ENCODE results near the gene SLC39A8.
"Not testable (repeated sequence)": the region's sequence is repeated elsewhere in the genome, so short reads cannot be mapped to it uniquely, and the experiment has no call there.

The SLC39A8 gene

DNA sequence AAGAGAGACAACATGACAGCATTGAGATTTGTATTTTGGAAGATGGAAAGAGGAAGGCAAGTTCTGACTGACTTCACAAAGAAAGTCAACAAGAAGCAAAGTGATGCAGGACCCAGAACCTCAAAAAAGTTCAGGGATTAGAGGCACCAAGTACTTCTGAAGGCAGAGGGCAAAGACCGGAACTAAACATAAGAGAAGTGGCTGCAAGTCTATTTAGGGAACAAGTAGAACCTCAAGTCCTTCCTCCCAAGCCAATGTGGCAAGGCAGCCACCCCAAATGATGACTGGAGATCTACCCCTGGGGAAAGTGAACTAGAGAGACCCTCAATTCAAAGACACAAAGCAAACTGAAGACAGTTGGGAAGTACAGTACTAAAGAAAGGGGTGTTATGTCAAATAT, 46.6 kb downstream of the SLC39A8 start:
- DNase-seq: no peak

DNA sequence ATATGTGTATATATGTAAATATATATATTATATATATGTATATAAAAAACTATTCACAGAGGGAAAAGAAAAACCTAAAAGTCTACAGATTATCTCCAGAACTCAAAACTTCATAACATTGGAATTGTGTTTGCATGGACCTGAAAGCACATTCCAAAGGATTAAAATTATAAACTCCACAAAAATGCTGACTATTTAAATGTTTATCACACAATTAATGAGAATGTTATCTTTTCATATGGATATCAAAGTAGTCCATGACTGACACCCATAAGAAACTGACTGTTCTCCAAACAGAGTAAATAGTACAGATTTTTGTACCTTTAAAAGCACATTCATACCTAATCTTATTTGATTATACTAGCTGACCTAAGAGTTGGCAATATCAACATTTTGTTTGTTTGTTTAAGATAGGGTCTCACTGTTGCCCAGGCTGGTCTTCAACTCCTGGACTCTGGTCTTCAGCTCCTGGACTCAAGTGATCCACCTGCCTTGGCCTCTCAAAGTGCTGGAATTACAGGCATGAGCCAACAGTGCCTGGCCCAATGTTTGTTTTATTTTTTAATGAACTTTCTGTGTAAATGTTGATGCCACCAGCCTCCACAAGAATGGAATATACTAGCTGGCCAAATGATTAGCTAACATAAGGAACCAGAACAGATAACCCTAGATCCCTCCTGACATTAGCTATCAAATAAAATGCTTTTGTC, 50.0 kb downstream of the SLC39A8 start:
- DNase-seq: no peak

DNA sequence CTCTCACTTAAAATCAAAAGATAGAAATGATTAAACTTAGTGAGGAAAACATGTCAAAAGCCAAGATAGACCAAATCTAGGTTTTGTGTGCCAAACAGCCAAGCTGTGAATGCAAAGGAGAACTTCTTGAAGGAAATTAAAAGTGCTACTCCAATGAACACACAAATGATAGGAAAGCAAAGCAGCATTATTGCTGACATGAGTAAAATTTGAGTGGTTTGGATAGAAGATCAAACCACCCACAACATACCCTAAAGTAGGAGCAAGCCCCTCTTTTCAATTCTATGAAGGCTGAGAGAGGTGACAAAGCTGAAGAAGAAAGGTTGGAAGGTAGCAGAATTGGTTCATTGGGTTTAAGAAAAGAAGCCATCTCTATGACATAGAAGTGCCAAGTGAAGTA, 56.8 kb downstream of the SLC39A8 start:
- DNase-seq: no peak

DNA sequence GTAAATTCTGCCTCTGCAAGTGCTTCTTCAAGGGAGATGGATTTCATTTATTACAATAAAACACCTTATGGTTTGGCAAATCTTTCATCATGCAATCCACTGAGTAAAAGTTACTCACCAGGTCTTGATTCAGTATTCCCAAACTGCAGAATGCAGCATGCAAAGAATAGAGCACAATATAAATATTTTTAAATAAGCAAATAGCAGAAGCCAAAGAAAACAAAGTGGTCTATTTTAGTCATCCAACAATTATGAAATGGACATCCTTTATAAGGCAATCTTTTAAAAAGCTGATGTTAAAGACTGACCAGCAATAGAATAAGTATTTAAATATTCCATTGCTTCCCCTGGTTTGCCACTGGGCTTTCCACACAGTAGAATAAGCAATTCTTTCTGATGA, 59.5 kb downstream of the SLC39A8 start:
- no peak for DNase-seq

DNA sequence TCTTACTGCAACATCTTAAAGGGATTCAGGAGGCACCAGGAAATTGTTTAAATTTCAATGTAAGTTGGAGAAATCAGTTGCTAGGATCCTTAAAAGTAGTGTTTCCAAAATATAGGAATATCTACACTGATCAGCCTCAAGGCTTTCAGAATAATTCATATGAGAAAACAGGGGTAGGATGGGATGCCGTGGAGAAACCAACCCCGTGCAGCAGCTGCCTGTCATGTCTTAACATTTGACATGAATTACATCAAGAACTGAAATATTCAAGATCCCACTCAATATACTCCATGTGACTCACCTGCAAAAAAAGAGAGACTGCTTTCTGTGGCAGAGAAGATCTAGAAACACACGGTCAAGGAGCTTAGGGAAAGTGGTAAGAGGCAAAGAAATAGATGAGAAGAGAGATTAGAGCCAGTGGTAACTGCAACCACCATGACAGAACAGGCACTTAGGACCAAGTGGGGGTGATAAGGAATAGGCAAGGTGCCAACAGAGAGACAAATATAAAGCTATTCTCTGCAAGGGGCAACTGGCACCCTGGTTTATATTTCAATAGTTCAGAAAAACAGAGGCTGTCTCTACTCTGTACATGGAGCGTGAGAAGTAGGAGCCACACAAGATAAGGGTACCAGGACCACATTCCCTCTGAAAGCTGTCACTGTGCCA, 64.0 kb downstream of the SLC39A8 start:
- DNase-seq: no peak

DNA sequence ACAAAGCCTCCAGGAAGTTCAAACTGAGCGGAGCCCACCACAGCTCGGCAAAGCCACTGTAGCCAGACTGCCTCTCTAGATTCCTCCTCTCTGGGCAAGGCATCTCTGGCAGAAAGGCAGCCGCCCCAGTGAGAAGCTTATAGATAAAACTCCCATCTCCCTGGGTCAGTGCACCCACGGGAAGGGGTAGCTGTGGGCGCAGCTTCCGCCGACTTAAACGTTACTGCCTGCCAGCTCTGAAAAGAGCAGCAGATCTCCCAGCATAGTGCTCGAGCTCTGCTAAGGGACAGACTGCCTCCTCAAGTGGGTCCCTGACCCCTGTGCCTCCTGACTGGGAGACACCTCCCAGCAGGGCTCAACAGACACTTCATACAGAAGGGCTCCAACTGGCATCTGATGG, 72.0 kb downstream of the SLC39A8 start:
- not testable (repeated sequence) for DNase-seq

DNA sequence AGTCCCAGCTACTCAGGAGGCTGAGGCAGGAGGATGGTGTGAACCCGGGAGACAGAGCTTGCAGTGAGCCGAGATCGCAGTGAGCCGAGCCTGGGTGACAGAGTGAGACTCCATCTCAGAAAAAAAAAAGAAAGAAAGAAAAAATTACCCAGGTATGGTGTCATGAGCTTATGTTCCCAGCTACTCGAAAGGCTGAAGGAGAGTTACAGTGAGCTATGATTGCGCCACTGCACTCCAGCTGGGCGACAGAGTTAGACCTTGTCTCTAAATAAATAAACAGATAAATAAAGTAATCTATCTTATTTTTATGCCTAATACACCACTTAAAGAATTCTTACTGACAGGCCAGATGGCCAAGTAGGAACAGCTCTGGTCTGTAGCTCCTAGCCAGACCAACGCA, 73.0 kb downstream of the SLC39A8 start:
- DNase-seq: no peak

DNA sequence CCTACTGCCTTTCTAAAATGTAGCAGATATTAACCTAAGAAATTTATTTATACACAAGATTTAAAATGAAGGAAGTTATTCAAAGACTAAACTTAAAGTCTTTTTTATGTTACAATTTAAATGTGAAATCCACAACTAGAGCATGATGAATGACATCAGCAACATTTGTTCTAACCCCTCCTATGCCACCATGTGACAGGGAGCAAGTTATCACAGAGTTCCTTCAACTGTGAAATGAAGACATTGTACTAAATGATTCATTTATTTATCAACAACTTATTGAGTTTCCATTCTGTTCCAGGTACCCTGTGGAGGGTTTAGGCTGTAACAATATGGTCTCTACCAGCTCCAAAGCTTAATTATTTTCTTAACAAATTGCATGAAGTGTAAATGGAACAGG, 76.9 kb downstream of the SLC39A8 start:
- no peak for DNase-seq

DNA sequence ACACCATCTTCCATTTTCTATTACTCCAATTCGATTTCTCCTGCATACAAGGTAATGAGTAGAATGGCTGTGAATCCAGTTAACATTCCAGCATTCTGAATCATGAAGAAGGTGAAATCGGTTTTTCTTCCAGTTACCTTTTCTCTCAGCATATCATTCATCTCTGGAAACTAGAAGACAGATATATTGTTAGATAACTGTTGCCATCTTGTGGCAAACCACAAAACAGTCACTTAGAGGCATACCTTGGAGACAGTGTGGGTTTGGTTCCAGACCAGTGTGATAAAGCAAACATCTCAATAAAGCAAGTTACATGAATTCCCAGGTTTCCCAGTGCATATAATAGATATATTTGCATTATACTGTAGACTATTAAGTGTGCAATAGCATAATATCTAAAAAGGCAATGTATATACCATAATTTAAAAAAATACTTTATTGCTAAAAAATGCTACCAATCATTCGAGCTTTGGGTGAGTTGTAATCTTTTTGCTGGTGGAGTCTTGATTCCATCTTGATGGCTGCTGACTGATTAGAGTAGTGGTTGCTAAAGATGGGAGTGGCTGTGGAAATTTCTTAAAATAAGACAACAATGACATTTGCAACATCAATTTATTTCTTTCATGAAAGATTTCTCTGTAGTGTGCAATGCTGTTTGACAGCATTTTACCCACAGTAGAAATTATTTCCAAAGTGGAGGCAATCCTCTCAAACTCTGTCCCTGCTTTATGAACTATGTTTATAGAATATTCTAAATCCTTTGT, 82.1 kb downstream of the SLC39A8 start:
- DNase-seq: no peak

DNA sequence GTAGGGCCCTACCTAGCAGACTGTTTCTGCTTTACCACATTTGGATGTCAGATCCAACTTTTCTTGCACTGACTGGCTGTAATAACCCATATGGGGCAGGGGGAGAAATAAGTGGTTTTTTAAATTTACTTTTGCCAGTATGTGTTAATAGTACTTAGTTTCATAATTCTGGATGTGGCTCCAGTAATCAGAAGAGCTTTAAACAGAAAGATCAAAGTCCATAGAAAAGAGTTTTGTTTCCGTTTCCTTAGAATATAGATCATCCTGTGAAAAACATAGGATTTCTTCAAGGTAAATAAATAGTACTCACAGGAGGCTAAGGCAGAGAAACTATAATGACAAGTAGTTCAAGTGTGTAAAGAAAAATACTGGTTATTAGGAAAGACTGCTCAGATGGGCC, 85.6 kb downstream of the SLC39A8 start:
- DNase-seq: no peak

DNA sequence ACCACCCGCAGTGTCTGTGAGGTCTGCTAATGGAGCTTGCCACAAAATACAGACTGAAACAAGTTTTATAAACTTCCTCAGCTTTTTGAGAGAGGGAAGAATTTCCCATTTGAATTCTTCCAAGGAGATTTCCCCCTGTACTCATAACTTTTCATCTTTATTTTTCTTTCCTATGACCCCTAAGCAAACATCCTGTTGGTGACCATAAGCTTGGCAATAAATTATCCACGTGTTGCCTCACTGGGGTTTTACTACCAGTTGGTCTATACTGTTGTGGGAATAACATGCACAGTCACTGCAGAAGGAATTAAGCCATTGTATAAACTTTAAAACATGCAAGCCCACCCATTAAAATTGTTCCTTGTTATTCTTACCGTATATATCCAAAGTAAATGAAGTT, 86.2 kb downstream of the SLC39A8 start:
- no peak for DNase-seq

DNA sequence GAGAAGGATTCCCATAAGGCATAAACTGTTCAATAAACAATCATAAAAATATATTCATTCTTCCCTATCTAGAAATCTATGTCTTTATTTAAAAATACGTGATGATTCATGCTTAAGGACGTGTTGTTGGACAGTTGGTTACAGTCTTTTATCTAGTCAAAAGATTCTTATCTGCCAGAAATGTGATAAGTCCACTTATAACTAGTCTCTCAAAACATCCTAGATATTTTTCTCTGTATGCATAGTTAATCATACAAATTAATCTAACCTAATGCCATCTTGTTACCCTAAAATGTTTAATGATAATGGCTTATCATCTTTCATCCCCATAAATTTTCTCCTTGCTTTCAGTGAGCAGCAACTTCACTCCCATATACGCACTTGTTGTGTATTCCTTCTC, 89.0 kb downstream of the SLC39A8 start:
- DNase-seq: no peak

DNA sequence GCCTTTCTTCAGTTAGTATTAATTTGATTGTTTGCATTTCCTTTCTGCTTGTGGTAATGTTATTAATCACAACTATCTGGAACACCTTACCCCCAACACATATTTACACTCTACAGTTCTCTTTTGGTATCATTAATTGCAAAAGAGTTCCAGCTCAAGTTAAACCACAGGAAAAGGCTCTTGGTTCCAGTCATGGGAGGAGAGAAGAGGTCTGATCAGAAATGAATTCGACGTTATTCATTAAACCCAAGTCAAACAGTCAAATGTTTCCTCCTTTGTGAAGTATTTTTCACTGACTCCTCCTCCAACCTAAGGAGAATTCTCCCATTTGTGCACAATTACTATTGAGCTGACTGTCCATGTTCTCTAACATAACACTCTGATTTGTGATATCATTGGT, 91.4 kb downstream of the SLC39A8 start:
- DNase-seq: no peak

DNA sequence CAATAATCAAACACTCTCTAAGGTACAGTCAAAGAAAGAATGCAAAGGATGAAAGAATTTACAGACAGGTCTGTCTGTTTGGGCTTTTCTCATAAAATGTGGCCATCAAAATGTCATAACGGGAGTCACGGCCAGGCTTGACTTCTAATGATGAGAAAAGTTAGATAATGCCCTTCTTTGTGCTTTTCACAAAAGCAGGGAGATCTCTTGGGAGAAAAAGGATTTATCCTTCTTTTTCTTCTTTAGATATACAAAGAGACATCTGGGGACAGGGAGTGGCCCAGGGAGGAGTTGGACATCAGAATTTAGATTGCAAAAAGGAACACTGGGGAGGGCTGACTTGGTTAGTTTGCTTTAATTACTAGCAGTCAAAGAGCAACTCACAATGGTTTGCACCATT, 93.1 kb downstream of the SLC39A8 start:
- no peak for DNase-seq

DNA sequence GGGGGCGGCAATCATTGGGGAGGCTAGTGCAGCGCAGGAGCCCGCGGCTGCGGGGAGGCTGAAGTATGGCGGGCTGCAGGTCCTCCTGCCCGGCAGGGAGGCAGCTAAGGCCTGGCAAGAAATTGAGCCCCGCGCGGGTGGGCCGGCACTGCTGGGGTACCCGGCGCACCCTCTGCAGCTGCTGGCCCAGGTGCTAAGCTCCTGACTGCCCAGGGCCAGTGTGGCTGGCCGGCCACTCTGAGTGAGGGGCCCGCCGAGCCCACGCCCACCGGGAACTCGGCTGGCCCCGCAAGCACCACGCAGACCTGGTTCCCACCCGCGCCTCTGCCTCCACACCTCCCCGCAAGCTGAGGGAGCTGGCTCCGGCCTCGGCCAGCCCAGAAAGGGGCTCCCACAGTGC, 94.9 kb downstream of the SLC39A8 start:
- DNase-seq: no peak

DNA sequence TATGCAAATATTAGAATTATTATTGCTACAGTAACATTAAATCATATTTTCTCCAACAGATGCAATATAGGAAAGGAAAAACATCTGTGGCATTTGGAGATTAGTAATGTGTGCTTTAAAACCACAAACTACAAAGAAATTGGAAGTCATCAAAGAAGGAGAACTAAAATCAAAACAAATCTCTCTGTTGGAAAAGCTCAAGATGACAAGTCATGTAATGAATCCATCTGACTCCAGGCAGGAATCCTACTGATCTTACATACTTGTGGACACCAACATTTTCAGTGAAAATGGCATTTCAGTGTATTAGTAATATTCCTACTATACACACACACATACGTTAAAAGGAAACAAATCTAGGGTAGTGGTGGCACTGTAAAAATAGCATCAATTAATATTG, 98.2 kb downstream of the SLC39A8 start:
- no peak for DNase-seq

DNA sequence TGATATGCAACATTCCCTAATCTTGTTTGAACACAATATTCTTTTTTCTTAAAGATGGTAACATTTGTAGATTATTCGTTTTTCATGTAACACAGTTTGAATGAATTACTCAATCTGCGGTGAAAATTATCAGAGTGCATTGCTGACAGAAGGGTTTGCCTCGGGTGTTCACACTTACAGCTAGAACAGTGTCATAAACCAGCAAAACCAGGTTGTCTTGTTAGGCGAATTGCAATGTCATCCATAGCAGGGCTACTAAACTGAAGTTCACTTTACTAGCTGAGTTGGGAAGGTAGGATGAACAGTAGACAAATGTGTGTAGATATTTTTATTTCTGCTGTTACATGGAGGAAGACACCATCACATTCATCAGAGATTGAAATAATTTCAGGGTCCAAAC, 98.9 kb downstream of the SLC39A8 start:
- no peak for DNase-seq

DNA sequence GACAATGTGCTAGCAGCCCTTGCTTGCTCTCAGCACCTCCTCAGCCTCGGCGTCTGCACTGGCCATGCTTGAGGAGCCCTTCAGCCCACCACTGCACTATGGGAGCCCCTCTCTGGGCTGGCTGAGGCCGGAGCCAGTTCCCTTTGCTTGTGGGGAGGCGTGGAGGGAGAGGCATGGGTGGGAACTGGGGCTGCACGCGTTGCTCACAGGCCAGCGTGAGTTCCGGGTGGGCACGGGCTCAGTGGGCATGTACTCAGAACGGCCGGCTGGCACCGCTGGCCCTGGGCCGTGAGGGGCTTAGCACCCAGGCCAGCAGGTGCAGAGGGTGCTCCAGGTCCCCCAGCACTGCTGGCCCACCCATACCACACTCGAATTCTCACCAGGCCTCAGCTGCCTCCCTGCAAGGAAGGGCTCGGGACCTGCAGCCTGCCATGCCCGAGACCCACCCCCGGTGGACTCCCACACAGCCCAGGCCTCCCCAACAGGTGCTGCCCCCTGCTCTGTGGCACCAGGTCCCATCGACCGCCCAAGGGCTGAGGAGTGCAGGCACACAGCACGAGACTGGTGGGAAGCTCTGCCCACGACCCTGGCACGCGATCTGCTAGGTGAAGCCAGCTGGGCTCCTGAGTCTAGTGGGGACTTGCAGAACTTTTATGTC, 100.3 kb downstream of the SLC39A8 start:
- DNase-seq: no peak

DNA sequence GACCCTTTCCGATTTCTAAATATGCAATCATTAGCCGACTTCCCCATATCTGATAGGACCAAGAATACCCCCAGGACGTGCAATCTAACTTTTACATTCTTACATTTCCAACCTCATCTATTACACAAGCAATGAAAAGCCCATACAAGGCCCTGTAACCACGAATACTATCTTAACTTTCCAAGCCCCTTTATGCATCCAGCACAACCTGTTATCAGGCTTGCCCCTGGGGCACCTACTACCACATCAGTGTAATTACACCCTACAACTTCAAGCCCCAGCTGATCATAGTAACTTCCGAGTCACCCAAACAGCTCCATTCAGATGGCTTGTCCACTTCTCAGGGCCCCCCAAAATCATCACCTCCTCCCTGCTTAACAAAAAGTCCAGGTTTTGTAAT, 102.0 kb downstream of the SLC39A8 start:
- DNase-seq: not testable (repeated sequence)

DNA sequence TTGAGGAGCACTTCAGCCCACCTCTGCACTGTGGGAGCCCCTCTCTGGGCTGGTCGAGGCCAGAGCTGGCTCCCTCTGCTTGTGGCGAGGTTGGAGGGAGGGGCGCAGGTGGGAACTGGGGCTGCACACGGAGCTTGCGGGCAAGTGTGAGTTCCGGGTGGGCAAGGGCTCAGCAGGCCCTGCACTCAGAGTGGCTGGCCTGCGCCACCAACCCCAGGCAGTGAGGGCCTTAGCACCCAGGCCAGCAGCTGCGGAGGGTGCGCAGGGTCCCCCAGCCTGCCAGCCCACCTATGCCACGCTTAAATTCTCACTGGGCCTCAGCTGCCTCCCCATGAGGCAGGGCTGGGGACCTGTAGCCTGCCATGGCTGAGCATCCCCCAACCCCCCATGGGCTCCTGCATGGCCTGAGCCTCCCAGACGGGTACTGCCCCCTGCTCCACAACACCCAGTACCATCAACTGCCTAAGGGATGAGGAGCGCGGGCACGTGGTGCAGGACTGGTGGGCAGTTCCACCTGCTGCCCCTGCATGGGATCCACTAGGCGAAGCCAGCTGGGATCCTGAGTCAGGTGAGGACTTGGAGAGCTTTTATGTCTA, 110.9 kb downstream of the SLC39A8 start:
- no peak for DNase-seq

DNA sequence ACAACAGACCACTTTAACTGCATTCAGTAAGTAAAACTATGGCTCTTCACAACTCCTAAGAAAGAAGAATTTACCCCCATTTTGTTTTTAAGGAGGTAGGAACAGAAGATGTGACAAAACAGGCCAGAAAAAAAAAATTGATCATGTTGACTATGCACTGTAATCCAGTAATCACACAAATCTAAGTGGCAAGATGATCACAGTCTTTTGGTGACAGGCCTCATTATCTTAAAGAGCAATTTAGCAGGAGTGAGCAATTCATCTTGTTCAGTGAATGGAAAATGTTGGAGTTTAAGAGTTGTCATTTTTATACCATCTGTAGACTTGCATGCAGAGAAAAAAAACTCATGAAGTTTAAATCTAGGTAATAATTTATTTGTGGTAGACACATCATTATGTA, 115.1 kb downstream of the SLC39A8 start:
- no peak for DNase-seq

DNA sequence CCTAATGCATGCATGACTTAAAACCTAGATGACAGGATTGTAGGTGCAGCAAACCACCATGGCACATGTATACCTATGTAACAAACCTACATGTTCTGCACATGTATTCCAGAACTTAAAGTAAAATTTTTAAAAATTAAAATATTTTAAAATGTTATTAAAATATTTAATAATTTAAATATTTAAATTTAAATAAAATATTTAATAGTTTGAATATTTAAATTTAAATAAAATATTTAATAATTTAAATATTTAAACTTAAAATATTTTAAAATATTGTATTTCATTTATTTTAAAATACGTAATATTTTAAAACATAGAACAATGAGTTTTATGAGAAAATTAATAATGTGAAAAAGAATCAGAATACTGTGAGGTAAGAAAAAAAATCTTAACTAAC, 117.9 kb downstream of the SLC39A8 start:
- DNase-seq: no peak

DNA sequence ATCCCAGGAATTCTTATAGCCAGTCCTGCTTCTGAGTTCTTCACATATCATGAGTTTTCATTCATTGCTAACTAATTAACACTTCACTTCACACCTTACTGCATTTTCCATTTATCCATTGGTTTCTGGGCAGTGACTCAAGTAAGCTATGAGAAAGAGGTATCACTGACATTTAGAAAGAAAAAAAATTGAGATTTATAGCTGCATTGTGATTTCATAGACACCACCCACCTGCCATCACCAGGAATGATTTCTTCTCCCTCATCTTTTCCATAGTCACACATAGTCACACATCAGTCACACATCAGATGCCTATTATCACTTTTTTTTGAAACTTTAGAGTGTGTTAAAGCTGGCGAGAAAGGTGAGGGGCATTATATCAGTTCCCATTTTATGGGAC, 121.8 kb downstream of the SLC39A8 start:
- DNase-seq: no peak
